Transverse colon (tissue), 3 donors: Measurements from ENCODE around the gene TPSG1.

Experiments used
- EP300 ChIP-seq: sonication (generic); formaldehyde crosslinking; IDR thresholded peaks from one replicate; pipeline ENCODE4 v1.6.1; 2017; ENCODE audit warnings: antibody characterized with exemption, low read depth
- POLR2A ChIP-seq: fragments of 450-650 bp; IDR thresholded peaks from one replicate; pipeline ENCODE4 v1.6.1; 2016; ENCODE audit warnings: antibody characterized with exemption, mild to moderate bottlenecking, moderate library complexity
- TF ChIP-seq, protein P1 (sequence below), 5 experiments: fragments of 200-600 bp in 3 of 5; fragments of 450-650 bp in 2 of 5; sonication (generic) in 3 of 5; IDR thresholded peaks; 1 replicate in 2 of 5; 2 replicates in 3 of 5; pipeline ENCODE4 v1.5.1; 2016 to 2017; ENCODE audit warnings: antibody characterized with exemption in 5 of 5, inconsistent platforms in 3 of 5, mild to moderate bottlenecking in 2 of 5, moderate library complexity in 1 of 5

DNA sequence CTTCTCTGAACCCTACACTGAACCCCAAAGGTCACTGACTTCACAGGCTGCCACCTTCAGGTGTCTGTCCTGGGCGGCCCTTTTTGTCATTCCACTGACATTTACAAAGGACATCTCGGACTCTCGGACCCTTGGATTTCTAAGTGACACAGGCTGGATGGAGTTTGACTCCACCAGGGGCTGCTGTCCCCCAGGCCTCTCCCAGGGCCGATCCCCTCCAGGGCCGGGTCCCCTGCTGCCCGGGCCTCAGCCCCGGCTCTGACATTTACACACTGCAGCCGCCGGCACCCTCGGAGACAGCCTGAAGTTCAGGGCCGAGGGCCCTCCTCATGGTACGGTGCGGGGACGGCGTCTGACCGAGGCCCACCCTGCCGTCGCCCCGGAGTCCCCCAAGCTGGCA, 48.0 kb downstream of the TPSG1 start:
- TF ChIP-seq, protein P1, sequence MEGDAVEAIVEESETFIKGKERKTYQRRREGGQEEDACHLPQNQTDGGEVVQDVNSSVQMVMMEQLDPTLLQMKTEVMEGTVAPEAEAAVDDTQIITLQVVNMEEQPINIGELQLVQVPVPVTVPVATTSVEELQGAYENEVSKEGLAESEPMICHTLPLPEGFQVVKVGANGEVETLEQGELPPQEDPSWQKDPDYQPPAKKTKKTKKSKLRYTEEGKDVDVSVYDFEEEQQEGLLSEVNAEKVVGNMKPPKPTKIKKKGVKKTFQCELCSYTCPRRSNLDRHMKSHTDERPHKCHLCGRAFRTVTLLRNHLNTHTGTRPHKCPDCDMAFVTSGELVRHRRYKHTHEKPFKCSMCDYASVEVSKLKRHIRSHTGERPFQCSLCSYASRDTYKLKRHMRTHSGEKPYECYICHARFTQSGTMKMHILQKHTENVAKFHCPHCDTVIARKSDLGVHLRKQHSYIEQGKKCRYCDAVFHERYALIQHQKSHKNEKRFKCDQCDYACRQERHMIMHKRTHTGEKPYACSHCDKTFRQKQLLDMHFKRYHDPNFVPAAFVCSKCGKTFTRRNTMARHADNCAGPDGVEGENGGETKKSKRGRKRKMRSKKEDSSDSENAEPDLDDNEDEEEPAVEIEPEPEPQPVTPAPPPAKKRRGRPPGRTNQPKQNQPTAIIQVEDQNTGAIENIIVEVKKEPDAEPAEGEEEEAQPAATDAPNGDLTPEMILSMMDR (IDR thresholded peaks at IDR 0.05): no peak
- TF ChIP-seq POLR2A (no peak), EP300 (no peak)
